GM19035 (cell line): ENCODE measurements around the gene TSC22D1.

Source experiments
- ATAC-seq: cut with Tn5 transposase; IDR thresholded peaks from one replicate; pipeline ENCODE4 v1.9.1; 2021; ENCODE audit not compliant: unreplicated experiment

TSC22D1 gene

GRCh38 chr13:44433863-44434765, 142.0 kb downstream of the TSC22D1 start:
- no peak for ATAC-seq

GRCh38 chr13:44432650-44433049, 143.5 kb downstream of the TSC22D1 start:
- ATAC-seq = no peak

- ATAC-seq = no peak
Observed at GRCh38 chr13:44431150-44431549, 145.0 kb downstream of the TSC22D1 start.

DNA sequence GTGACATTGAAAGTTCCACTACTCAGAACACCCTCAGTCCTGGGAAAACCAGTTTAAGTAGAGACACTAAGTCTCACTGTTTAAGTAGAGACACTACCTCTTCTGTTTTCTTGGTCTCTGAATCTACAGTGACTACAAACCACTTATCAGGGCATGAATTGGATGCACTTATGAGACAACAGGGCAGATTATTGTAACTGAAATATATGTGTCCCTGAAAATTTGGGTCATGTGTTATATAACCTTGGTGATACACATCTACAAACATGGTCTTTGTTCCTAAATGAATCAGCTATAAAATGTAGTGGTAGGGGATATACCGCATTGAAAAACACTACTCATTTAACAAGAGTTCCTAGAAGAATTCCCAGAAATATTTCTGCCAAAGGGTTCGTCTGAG, 146.8 kb downstream of the TSC22D1 start:
- no peak for ATAC-seq

GRCh38 chr13:44426461-44426860, 149.7 kb downstream of the TSC22D1 start:
- no peak for ATAC-seq

- no peak for ATAC-seq
Observed at GRCh38 chr13:44425815-44426078, 150.4 kb downstream of the TSC22D1 start.

DNA sequence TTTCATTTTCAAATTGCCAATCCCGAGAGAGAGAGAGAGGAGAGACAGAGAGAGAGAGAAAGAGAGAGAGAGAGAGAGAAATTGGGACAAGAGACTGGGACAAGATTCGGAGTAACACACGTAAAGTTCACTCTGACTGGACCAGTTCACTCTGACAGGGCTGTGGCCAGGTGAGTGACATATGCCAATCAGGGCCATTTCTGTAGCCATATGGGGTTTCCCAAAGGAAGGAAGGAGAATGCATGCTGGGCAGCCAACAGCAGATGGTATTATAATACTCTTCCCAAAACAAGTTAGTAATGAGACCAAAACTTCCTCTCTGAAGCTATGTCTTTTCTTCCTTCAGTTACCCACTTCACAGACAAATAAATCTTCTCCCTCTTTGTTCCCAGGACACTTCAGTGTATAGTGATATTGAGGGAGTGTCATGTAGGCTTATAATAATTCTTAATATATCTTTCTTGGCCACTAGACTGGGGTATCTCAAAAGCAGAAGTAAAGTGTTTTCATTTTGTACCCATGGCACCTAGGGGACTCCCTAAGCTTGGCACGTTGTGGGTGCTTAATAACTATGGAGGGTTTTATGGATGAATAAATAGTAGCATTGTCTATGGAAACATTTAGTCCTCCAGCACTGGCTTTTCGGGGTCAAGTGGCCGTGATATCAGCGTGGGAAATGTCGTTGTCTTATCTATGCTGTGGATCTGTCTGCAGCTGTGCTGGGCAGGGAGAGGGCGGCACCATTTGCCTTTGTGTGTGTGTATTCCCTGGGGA, 150.9 kb downstream of the TSC22D1 start:
- no peak for ATAC-seq

DNA sequence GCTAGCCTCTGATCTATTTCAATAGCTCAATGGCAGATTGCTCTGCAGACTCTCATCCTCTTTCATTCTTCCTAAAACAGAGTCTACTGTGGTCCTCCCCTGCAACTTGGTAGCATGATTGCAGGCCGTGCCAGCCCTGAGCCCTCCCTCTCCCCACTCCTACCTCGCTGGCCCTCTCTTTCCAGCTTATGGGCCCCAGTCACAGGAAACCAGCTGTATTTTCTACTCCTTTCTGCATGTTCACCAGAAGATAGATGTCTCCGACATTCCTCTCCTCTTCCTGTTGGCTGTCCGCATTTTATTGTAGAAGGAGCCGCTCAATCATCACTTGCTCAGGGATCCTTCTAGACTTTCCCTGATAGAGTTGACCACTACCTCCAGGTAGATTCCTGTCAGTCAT, 152.3 kb downstream of the TSC22D1 start:
- ATAC-seq = no peak

- no peak for ATAC-seq
Observed at GRCh38 chr13:44422755-44423643, 153.1 kb downstream of the TSC22D1 start.

DNA sequence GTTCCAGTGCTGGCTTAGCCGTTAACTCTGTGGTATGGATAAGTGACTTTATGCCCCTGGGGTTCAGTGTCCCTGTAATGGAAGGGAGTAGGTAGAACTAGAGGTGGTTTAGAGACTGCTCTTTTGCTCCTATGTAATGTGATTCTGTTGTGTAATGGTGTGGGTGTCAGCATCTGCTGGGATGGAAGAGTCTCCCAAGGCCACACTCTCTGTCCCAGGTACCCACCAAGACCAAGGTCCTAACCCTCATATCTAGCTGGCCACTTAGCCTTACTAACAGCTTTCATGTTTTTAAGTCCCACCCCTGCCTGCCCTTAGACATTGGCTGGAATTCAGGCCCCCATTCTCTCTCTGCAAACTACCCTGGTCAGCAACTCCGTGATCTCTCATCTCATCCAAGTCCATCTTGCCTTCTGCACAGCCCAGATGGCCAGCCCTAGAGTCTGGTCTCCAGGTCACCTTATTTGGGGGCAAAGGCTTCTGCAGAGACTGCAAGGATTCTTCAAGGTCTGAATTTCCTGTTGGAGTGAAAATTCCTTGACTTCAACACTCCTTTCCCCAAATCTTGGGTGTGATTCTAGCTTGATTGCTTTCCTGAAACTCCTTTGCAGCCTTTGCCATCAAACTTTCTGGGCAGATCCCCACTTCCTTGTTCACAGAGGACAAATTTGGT, 154.1 kb downstream of the TSC22D1 start:
- no peak for ATAC-seq

- ATAC-seq = no peak
Observed at GRCh38 chr13:44420376-44421220, 155.5 kb downstream of the TSC22D1 start.

- no peak for ATAC-seq
Observed at GRCh38 chr13:44417876-44418275, 158.3 kb downstream of the TSC22D1 start.

- no peak for ATAC-seq
Observed at GRCh38 chr13:44417446-44417845, 158.7 kb downstream of the TSC22D1 start.

DNA sequence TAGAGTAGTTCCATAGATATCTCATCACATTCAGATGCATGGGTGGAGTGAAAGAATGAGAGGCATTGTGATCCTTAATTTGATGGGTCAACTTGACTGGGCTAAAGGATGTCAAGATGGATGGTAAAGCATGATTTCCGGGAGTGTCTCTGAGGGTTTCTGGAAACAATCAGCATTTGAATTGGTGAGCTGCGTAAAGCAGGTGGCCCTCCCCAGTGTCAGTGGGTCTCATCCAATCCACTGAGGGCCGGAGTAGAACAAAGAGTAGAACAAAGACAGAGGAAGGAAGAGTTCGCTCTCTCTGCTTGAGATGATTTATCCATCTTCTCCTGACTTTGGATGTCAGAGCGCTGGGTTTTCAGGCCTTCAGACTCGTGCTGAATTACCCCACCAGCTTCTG, 159.4 kb downstream of the TSC22D1 start:
- ATAC-seq = no peak

DNA sequence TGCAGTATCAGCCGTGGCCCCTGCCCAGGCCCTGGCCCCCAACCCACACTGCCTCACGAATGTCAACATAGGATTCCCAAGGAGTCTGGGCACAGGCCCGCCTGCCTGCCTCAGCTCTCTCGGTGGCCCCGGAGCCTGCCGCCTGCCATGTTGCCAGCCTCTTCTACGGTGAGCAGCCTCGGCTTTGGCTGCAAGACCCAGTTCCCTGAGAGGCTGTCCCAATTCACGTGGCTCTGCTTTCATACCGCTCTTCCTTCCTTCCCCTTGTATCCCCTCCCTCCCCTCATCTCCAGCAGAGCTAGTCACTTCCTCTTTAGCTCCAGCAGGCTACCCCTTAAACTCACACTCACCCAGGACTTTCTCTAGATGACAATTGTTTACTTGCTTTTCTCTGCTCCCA, 159.8 kb downstream of the TSC22D1 start:
- no peak for ATAC-seq

- no peak for ATAC-seq
Observed at GRCh38 chr13:44415815-44416214, 160.3 kb downstream of the TSC22D1 start.

DNA sequence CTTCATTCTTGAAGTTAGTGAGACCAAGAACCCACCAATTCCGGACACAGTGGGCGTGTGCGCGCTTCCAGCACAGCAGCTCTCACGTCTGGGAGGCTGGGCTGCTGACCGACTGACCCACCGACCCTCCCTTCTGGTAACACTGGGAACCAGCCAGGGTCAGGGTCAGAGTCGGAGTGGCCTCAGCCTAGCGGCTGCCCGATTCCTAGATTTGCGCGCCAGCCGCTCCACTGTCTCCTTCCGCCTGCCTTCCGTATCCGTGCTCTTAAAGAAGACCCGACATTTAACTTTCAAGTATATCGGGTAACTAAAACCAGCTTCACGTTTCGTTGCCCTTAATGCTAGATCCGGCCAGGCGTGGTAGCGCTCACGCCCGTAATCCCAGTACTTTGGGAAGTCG, 161.4 kb downstream of the TSC22D1 start:
- no peak for ATAC-seq

DNA sequence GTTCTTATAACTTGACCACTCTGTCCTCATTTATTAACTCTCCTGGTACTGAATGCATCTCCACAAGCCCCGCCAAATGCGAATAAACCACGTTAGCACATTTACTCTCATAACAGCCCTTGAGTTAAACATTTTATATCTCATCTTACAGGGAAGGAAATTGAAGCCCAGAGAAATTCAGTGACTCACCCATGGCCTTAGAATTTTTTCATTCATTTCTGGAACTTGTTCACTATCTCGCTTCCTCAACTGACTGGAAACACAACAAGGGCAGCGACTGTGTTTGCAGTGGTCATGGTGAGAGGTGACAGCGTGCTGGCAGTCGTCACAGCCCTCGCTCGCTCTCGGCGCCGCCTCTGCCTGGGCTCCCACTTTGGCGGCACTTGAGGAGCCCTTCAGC, 163.0 kb downstream of the TSC22D1 start:
- no peak for ATAC-seq

GRCh38 chr13:44412346-44412935, 163.7 kb downstream of the TSC22D1 start:
- no peak for ATAC-seq

- ATAC-seq = no peak
Observed at GRCh38 chr13:44411841-44412240, 164.3 kb downstream of the TSC22D1 start.
